Jurkat, Clone E6-1 (cell line): ENCODE results near the gene CASP1.

Experiments used
- DNase-seq: peaks from one replicate; pipeline ENCODE4 v3.0.0-alpha.2; 2011; ENCODE audit warnings: low read depth, low spot score
- H3K4me3 ChIP-seq: 2 replicates; pipeline ENCODE4 v1.5.1; 2011; ENCODE audit warnings: mild to moderate bottlenecking, low read length, control low read depth, moderate library complexity

The CASP1 gene

GRCh38 chr11:104999721-105000120 is 35.2 kb downstream of the CASP1 start:
- H3K4me3 ChIP-seq, result no peak overlapping the region

GRCh38 chr11:104997288-104997687 is 37.7 kb downstream of the CASP1 start:
- H3K4me3 ChIP-seq, result no peak overlapping the region
- DNase-seq, result no peak

More at GRCh38 chr11:104999721-105000120, 35.2 kb downstream of the CASP1 start:
- no peak for DNase-seq

- no peak overlapping the region for H3K4me3 ChIP-seq
- DNase-seq, result no peak
These were observed 39.9 kb downstream of the CASP1 start for GRCh38 chr11:104995001-104995408.

GRCh38 chr11:104992781-104993180 is 42.2 kb downstream of the CASP1 start:
- H3K4me3 ChIP-seq, result no peak overlapping the region
- no peak for DNase-seq

GRCh38 chr11:104991994-104992393 is 43.0 kb downstream of the CASP1 start:
- DNase-seq, result no peak
- H3K4me3 ChIP-seq, result no peak overlapping the region

GRCh38 chr11:104984808-104985207 is 50.1 kb downstream of the CASP1 start:
- DNase-seq, result no peak
- no peak overlapping the region for H3K4me3 ChIP-seq

- no peak overlapping the region for H3K4me3 ChIP-seq
- no peak for DNase-seq
These were observed 55.1 kb downstream of the CASP1 start for GRCh38 chr11:104979839-104980238.
